ENCODE results near the gene TNFRSF4.

TNFRSF4 gene

GRCh38 chr1:1243807-1244191, 29.8 kb upstream of the TNFRSF4 start:
- DNase-seq (ENCODE audit: low read depth) = no peak
- H3K9ac ChIP-seq (ENCODE audit: low read length) = no peak overlapping the region
- no peaks in the 10 kb centered on the region for H3K4me1 ChIP-seq (ENCODE audit: control insufficient read depth, insufficient read depth, low read length)

GRCh38 chr1:1243266-1243660, 29.3 kb upstream of the TNFRSF4 start:
- Histone ChIP-seq H3K36me3 (ENCODE audit: control insufficient read depth, insufficient read depth, low read length, severe bottlenecking) (no peaks in the 10 kb centered on the region), H3K9me3 (ENCODE audit: control insufficient read depth, low read length) (no peaks in the 10 kb centered on the region), H3K9ac (ENCODE audit: low read length) (no peak overlapping the region), H3K4me3 (ENCODE audit: low read length) (no peak overlapping the region), H3K27me3 (replicated peaks; ENCODE audit: control insufficient read depth, insufficient read depth, low read length) (peaks cover 12% of the 10 kb centered on the region), H3K4me1 (ENCODE audit: control insufficient read depth, insufficient read depth, low read length) (no peaks in the 10 kb centered on the region)
- no peak for DNase-seq (ENCODE audit: low read depth)

More at GRCh38 chr1:1243807-1244191, 29.8 kb upstream of the TNFRSF4 start:
- peaks cover 6% of the 10 kb centered on the region for H3K27me3 ChIP-seq (replicated peaks; ENCODE audit: control insufficient read depth, insufficient read depth, low read length)
- no peaks in the 10 kb centered on the region for H3K9me3 ChIP-seq (ENCODE audit: control insufficient read depth, low read length)
- H3K36me3 ChIP-seq (ENCODE audit: control insufficient read depth, insufficient read depth, low read length, severe bottlenecking) = no peaks in the 10 kb centered on the region
- H3K4me3 ChIP-seq (ENCODE audit: low read length) = no peak overlapping the region

GRCh38 chr1:1242461-1243265, 28.7 kb upstream of the TNFRSF4 start:
- no peak for DNase-seq (ENCODE audit: low read depth)
- H3K4me3 ChIP-seq (ENCODE audit: low read length) = no peak overlapping the region
- H3K4me1 ChIP-seq (ENCODE audit: control insufficient read depth, insufficient read depth, low read length) = no peaks in the 10 kb centered on the region
- H3K9ac ChIP-seq (ENCODE audit: low read length) = no peak overlapping the region
- no peaks in the 10 kb centered on the region for H3K36me3 ChIP-seq (ENCODE audit: control insufficient read depth, insufficient read depth, low read length, severe bottlenecking)
- peaks cover 14% of the 10 kb centered on the region for H3K27me3 ChIP-seq (replicated peaks; ENCODE audit: control insufficient read depth, insufficient read depth, low read length)
- H3K9me3 ChIP-seq (ENCODE audit: control insufficient read depth, low read length) = no peaks in the 10 kb centered on the region

- no peak for DNase-seq (ENCODE audit: low read depth)
- Histone ChIP-seq H3K4me3 (ENCODE audit: low read length) (no peak overlapping the region), H3K36me3 (ENCODE audit: control insufficient read depth, insufficient read depth, low read length, severe bottlenecking) (no peaks in the 10 kb centered on the region), H3K4me1 (ENCODE audit: control insufficient read depth, insufficient read depth, low read length) (no peaks in the 10 kb centered on the region), H3K9ac (ENCODE audit: low read length) (no peak overlapping the region), H3K27me3 (replicated peaks; ENCODE audit: control insufficient read depth, insufficient read depth, low read length) (peaks cover 14% of the 10 kb centered on the region), H3K9me3 (ENCODE audit: control insufficient read depth, low read length) (no peaks in the 10 kb centered on the region)
Observed at GRCh38 chr1:1241588-1242219, 27.8 kb upstream of the TNFRSF4 start.

- Histone ChIP-seq H3K27me3 (replicated peaks; ENCODE audit: control insufficient read depth, insufficient read depth, low read length) (peaks cover 14% of the 10 kb centered on the region), H3K4me3 (ENCODE audit: low read length) (no peak overlapping the region), H3K4me1 (ENCODE audit: control insufficient read depth, insufficient read depth, low read length) (no peaks in the 10 kb centered on the region), H3K9ac (ENCODE audit: low read length) (no peak overlapping the region), H3K9me3 (ENCODE audit: control insufficient read depth, low read length) (no peaks in the 10 kb centered on the region), H3K36me3 (ENCODE audit: control insufficient read depth, insufficient read depth, low read length, severe bottlenecking) (no peaks in the 10 kb centered on the region)
- no peak for DNase-seq (ENCODE audit: low read depth)
Observed at GRCh38 chr1:1240822-1241587, 27.1 kb upstream of the TNFRSF4 start.

GRCh38 chr1:1240348-1240732, 26.4 kb upstream of the TNFRSF4 start:
- Histone ChIP-seq H3K9me3 (ENCODE audit: control insufficient read depth, low read length) (no peaks in the 10 kb centered on the region), H3K36me3 (ENCODE audit: control insufficient read depth, insufficient read depth, low read length, severe bottlenecking) (no peaks in the 10 kb centered on the region), H3K4me3 (ENCODE audit: low read length) (no peak overlapping the region), H3K27me3 (replicated peaks; ENCODE audit: control insufficient read depth, insufficient read depth, low read length) (peaks cover 14% of the 10 kb centered on the region), H3K9ac (ENCODE audit: low read length) (no peak overlapping the region), H3K4me1 (ENCODE audit: control insufficient read depth, insufficient read depth, low read length) (no peaks in the 10 kb centered on the region)
- no peak for DNase-seq (ENCODE audit: low read depth)

- peaks cover 14% of the 10 kb centered on the region for H3K27me3 ChIP-seq (replicated peaks; ENCODE audit: control insufficient read depth, insufficient read depth, low read length)
- no peak overlapping the region for H3K9ac ChIP-seq (ENCODE audit: low read length)
- no peaks in the 10 kb centered on the region for H3K36me3 ChIP-seq (ENCODE audit: control insufficient read depth, insufficient read depth, low read length, severe bottlenecking)
- H3K4me1 ChIP-seq (ENCODE audit: control insufficient read depth, insufficient read depth, low read length) = no peaks in the 10 kb centered on the region
- no peak for DNase-seq (ENCODE audit: low read depth)
- H3K4me3 ChIP-seq (ENCODE audit: low read length) = no peak overlapping the region
- H3K9me3 ChIP-seq (ENCODE audit: control insufficient read depth, low read length) = no peaks in the 10 kb centered on the region
Observed at GRCh38 chr1:1239614-1240347, 25.8 kb upstream of the TNFRSF4 start.

- Histone ChIP-seq H3K27me3 (replicated peaks; ENCODE audit: control insufficient read depth, insufficient read depth, low read length) (peaks cover 14% of the 10 kb centered on the region), H3K9ac (ENCODE audit: low read length) (no peak overlapping the region), H3K9me3 (ENCODE audit: control insufficient read depth, low read length) (no peaks in the 10 kb centered on the region), H3K36me3 (ENCODE audit: control insufficient read depth, insufficient read depth, low read length, severe bottlenecking) (no peaks in the 10 kb centered on the region), H3K4me3 (ENCODE audit: low read length) (no peak overlapping the region), H3K4me1 (ENCODE audit: control insufficient read depth, insufficient read depth, low read length) (no peaks in the 10 kb centered on the region)
- no peak for DNase-seq (ENCODE audit: low read depth)
Observed at GRCh38 chr1:1239227-1239613, 25.3 kb upstream of the TNFRSF4 start.

GRCh38 chr1:1238702-1239178, 24.8 kb upstream of the TNFRSF4 start:
- H3K9ac ChIP-seq (ENCODE audit: low read length) = no peak overlapping the region

GRCh38 chr1:1237874-1238701, 24.1 kb upstream of the TNFRSF4 start:
- H3K4me1 ChIP-seq (ENCODE audit: control insufficient read depth, insufficient read depth, low read length) = peaks cover 4% of the 10 kb centered on the region
- H3K9me3 ChIP-seq (ENCODE audit: control insufficient read depth, low read length) = no peaks in the 10 kb centered on the region
- no peak overlapping the region for H3K9ac ChIP-seq (ENCODE audit: low read length)
- H3K4me3 ChIP-seq (ENCODE audit: low read length) = no peak overlapping the region
- no peak for DNase-seq (ENCODE audit: low read depth)
- H3K27me3 ChIP-seq (replicated peaks; ENCODE audit: control insufficient read depth, insufficient read depth, low read length) = peaks cover 14% of the 10 kb centered on the region
- H3K36me3 ChIP-seq (ENCODE audit: control insufficient read depth, insufficient read depth, low read length, severe bottlenecking) = no peaks in the 10 kb centered on the region

More at GRCh38 chr1:1238702-1239178, 24.8 kb upstream of the TNFRSF4 start:
- no peak for DNase-seq (ENCODE audit: low read depth)
- Histone ChIP-seq H3K4me1 (ENCODE audit: control insufficient read depth, insufficient read depth, low read length) (no peaks in the 10 kb centered on the region), H3K36me3 (ENCODE audit: control insufficient read depth, insufficient read depth, low read length, severe bottlenecking) (no peaks in the 10 kb centered on the region), H3K27me3 (replicated peaks; ENCODE audit: control insufficient read depth, insufficient read depth, low read length) (peaks cover 14% of the 10 kb centered on the region), H3K4me3 (ENCODE audit: low read length) (no peak overlapping the region), H3K9me3 (ENCODE audit: control insufficient read depth, low read length) (no peaks in the 10 kb centered on the region)

Data from adipocyte (in vitro differentiated cells).